Erythroblast (primary cell): Measurements from ENCODE around the gene TBX2.

Experiments
- DNase-seq, 2 experiments: peaks; one replicate each; lab custom pipeline; 2025; lab: John Stamatoyannopoulos, UW
- GATA1 ChIP-seq: IDR thresholded peaks from 2 replicates; pipeline ENCODE4 v1.6.1; 2011; ENCODE audit warnings: low read depth, mild to moderate bottlenecking, control low read depth, low read length, moderate library complexity
- POLR2A ChIP-seq: IDR thresholded peaks from 2 replicates; pipeline ENCODE4 v1.6.1; 2011; ENCODE audit warnings: mild to moderate bottlenecking, low read length

The TBX2 gene

GRCh38 chr17:61395983-61396585, 3.6 kb upstream of the TBX2 start:
- no peak for TF ChIP-seq GATA1
- no peak for TF ChIP-seq POLR2A

GRCh38 chr17:61396586-61397085, 3.0 kb upstream of the TBX2 start:
- no peak for DNase-seq
- TF ChIP-seq GATA1 = no peak
- TF ChIP-seq POLR2A = no peak

More at GRCh38 chr17:61395983-61396585, 3.6 kb upstream of the TBX2 start:
- no peak for DNase-seq

DNA sequence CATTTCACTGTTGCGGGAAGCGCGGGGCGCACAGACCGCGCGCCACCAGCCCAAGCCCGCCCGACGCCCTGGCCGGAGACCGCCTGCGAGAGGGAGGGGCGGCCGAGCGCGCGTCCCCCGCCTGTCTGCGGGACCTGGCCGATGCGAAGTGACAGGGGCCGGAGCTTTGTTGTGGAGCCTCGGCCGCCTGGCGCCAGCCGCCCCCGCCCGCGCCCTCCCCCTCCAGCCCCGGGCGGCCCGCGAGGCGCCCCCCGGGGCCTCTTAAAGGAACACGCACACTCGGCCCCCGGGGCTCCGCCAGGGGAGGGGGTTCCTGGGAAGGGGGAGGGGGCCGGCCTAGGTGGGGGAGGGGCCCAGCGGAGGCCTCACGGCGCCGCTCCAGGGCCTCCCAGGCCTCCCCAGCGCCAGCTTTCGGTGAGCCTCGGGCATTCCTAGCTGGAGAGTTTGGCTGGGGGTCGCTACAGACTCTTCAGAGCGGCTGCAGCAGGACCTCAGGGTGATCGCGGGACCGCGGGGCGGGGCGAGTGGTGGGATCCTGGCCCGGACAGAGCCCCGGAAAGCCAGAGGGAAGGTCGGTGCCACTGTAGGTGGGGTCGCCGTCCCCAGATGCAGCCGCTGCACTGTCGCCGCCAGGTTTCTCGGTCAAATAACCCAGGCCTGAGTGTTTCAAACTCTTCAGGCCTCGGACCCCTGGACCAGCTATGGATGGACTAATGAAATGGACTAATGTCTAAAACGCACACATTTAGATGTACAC, 2.4 kb upstream of the TBX2 start:
- no peak for DNase-seq
- TF ChIP-seq GATA1 (no peak), POLR2A (no peak)

DNA sequence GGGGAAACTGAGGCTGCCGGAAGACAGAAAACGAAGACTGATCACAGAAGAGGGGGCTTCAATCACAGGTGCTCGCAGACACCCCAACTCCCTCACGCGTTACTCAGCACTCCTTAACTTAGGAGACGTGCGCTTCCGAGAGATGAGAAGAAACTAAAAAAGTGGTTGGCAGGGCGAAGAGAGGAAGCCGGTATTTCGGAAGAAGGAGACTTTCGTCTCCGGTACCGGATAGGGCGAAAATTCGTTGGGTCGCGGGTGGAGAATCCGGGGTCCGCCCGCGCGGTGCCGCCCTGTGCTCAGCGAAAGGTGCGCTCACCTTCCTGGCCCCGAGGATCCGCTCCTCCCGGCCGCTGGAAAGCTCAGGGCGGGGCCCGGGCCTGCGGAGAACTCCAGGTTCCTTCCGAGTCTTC, 917 bp upstream of the TBX2 start:
- TF ChIP-seq GATA1 (no peak), POLR2A (no peak)
- no peak for DNase-seq

DNA sequence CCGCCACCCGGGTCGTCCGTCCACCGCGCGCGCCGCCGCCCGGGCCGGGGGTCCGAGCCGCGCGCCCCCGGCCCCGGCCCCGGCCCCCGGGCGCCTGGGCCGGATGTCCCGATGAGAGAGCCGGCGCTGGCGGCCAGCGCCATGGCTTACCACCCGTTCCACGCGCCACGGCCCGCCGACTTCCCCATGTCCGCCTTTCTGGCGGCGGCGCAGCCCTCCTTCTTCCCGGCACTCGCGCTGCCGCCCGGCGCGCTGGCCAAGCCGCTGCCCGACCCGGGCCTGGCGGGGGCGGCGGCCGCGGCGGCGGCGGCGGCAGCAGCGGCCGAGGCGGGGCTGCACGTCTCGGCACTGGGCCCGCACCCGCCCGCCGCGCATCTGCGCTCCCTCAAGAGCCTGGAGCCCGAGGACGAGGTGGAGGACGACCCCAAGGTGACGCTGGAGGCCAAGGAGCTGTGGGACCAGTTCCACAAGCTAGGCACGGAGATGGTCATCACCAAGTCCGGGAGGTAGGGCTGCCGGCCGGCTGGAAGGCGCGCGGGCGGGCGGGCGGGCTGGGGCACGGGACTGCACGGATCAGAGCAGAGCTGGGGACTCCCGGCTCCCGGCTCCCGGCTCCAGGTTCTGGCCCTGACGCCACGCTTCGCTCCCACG, 548 bp downstream of the TBX2 start:
- no peak for TF ChIP-seq POLR2A
- TF ChIP-seq GATA1 = no peak
- DNase-seq = no peak

DNA sequence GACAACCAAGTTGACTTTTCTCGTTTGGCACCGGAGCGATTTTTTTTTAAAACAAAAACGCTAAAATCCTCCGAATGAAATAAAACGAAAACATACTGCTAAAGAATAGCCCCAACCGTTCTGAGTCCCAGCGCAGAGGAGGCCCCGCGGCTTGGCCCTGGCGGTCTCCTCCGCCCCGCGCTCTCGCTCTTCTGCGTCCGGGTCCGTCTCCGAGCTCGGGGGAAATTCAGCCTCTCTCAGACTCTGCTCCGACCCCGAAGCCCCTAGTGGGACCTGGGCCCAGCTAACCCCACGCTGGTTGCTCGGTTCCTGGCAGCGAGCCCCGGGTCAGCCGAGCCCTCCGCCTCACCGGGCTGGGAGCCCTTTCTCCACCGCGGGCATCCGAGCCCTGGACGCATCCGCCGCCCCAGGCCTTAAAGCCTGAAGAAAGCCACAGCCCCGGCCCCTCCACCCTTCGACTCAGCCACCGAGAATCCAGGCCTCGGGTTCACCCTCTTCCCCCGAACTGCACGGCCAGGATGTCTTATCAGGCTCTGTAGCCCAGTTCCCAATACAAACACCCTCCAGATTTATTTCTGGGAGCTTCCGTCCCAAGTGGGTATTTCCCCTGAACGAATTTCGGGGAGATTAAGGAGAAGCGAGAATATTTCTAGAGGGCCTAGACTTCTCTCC, 1.2 kb downstream of the TBX2 start:
- no peak for TF ChIP-seq POLR2A
- TF ChIP-seq GATA1 = no peak
- no peak for DNase-seq

DNA sequence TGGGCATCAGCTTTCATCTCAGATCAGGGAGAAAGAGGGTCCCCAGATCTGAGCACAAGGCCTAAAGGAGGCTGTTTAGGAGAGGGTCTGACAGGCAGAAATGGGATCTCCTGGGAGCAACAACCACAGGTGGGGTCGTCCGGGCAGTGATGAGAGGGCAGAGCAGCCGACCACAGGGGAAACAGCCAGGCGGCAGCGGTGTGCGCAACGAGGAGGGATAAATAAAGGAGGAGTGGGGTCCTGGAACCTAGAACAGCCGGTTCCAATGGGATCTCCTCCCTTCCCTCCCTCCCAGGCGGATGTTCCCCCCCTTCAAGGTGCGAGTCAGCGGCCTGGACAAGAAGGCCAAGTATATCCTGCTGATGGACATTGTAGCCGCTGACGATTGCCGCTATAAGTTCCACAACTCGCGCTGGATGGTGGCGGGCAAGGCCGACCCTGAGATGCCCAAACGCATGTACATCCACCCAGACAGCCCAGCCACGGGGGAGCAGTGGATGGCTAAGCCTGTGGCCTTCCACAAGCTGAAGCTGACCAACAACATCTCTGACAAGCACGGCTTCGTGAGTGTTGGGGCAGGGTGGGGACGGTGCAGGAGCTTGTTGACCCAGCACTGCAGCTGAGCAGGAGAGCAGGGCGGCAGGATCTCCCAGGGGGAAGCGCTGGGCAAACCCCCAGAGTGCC, 1.9 kb downstream of the TBX2 start:
- no peak for DNase-seq
- TF ChIP-seq GATA1 (no peak), POLR2A (no peak)

DNA sequence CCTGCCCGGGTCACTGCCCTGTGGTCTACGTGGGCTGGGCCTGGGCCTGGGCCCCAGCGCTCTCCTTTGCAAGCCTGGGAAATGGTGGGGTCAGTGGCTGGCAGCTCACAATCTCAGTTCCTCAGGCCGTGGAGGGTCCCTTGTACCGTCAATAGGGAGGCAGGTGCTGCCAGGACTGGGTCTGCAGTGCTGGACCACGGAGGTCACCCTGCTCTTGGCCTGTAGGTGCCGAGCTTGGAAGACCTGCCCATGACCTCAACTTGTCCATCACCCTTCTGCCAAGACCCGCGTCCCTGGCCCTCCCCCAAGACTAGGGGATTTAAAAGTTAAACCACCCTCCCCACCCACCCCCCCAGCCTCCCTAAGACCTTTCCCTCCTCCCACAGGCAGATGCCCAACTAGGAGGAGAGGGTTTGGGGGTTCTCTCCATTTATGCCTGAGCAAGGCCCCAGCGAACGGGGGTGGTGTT, 2.5 kb downstream of the TBX2 start:
- no peak for TF ChIP-seq POLR2A
- TF ChIP-seq GATA1 = no peak
- DNase-seq = no peak

DNA sequence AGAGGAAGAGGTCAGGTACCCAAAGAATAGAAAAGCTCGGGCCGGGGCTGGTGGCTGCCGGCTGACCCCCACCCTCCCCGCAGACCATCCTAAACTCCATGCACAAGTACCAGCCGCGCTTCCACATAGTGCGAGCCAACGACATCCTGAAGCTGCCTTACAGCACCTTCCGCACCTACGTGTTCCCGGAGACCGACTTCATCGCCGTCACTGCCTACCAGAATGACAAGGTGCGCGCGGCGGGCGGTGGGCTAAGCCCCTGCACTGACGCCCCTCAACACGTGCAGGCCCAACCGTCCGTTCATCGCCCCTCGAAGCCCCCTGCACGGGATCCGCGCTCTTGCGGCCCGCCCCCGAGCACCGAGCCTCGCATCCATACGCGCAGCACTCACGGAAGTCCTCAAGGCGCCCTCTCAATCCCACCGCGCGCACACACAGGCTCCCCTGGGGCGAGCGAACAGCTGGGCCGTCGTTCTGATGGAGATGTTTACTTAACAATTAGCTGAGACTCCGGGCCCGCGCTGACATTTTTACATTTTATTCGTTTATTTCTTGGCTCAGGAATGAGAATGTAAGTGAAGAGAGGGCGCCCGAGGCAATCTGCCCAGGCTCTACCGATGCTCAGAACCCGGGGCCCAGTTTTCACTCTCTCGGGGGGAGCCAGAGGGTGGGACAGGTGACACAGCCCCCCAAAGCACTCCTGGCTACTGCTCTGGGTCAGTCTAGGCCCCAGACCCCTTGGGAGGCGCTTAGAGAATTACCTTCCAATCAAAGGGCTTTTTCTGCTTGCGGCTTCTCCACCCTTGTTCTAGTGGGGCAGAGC, 3.5 kb downstream of the TBX2 start:
- no peak for TF ChIP-seq POLR2A
- no peak for TF ChIP-seq GATA1
- no peak for DNase-seq

- no peak for TF ChIP-seq GATA1
- no peak for TF ChIP-seq POLR2A
- DNase-seq = no peak
Observed at GRCh38 chr17:61403801-61404662, 4.4 kb downstream of the TBX2 start.

DNA sequence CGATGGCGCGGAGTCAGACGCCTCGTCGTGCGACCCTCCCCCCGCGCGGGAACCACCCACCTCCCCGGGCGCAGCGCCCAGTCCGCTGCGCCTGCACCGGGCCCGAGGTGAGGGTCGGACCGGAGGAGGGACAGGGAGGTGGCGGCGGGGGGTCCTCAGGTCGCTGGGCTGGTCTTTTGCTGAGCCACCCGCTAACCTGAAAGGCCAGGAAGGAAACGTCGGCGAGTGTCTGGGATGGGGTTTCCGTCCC, 4.9 kb downstream of the TBX2 start:
- no peak for TF ChIP-seq GATA1
- TF ChIP-seq POLR2A = no peak
- no peak for DNase-seq
